Measurements from ENCODE around the gene MYCT1. TPM values are rescaled to one million over a fixed set of nuclear protein-coding genes. Genes with fewer than 3 reads are reported as not detected.

Gene MYCT1
- total RNA-seq, 3 donors from 2014 or later: 6.6 to 16.4 (median 12.5) TPM

- Histone ChIP-seq H3K36me3 (no peaks in the 10 kb centered on the region), H3K9me3 (no peaks in the 10 kb centered on the region), H3K4me1 (no peaks in the 10 kb centered on the region), H3K27ac (no peak within 1 kb of the TSS), H3K27me3 (no peaks in the 10 kb centered on the region), H3K4me3 (no peak within 1 kb of the TSS)
- intact Hi-C loops (cut with DNase I; ENCODE audit: low total_unique reads): no loop called here
- TF ChIP-seq POLR2A (IDR thresholded peaks at IDR 0.05) (no peak), POLR2AphosphoS5 (IDR thresholded peaks at IDR 0.05) (no peak)
- TF ChIP-seq, protein P1, sequence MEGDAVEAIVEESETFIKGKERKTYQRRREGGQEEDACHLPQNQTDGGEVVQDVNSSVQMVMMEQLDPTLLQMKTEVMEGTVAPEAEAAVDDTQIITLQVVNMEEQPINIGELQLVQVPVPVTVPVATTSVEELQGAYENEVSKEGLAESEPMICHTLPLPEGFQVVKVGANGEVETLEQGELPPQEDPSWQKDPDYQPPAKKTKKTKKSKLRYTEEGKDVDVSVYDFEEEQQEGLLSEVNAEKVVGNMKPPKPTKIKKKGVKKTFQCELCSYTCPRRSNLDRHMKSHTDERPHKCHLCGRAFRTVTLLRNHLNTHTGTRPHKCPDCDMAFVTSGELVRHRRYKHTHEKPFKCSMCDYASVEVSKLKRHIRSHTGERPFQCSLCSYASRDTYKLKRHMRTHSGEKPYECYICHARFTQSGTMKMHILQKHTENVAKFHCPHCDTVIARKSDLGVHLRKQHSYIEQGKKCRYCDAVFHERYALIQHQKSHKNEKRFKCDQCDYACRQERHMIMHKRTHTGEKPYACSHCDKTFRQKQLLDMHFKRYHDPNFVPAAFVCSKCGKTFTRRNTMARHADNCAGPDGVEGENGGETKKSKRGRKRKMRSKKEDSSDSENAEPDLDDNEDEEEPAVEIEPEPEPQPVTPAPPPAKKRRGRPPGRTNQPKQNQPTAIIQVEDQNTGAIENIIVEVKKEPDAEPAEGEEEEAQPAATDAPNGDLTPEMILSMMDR (IDR thresholded peaks at IDR 0.05): no peak
- DNase-seq (ENCODE audit: low spot score in 2 of 2): no peak
Observed at GRCh38 chr6:152750694-152751093, 53.0 kb downstream of the MYCT1 start, which contains the start of gene VIP. VIP (plus strand) TSS chr6:152750797; CDS start chr6:152752178, 1,381 bp downstream.

- TF ChIP-seq POLR2AphosphoS5 (IDR thresholded peaks at IDR 0.05) (no peak), POLR2A (IDR thresholded peaks at IDR 0.05) (no peak)
- TF ChIP-seq, protein P1 (IDR thresholded peaks at IDR 0.05): no peak
- Histone ChIP-seq H3K9me3 (no peaks in the 10 kb centered on the region), H3K27ac (no peak overlapping the region), H3K36me3 (no peaks in the 10 kb centered on the region), H3K4me1 (no peaks in the 10 kb centered on the region), H3K27me3 (no peaks in the 10 kb centered on the region), H3K4me3 (no peak overlapping the region)
- DNase-seq (ENCODE audit: low spot score in 2 of 2): no peak
- intact Hi-C loops (cut with DNase I; ENCODE audit: low total_unique reads): no loop called here
Observed at GRCh38 chr6:152765331-152765730, 67.6 kb downstream of the MYCT1 start.

DNA sequence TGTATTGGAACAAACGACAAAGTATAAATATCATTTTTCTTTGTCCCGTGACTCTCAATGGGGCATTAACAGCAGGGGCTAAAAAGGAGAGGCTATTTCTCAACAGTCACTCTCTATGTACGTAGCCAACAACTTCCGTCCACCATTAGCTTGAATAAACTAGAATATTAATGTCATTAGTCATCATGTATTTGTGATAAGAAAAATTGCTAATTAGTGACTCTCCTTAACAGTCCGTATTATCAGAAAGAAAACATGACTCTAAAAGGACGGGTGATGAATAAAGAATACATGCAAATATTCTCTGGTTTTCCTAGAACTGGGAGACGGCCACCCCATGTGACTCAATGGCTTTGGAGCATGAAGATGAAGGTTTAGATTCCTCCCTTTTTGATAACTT, 71.5 kb downstream of the MYCT1 start:
- Histone ChIP-seq H3K4me3 (no peak overlapping the region), H3K27ac (no peak overlapping the region), H3K27me3 (no peaks in the 10 kb centered on the region), H3K9me3 (no peaks in the 10 kb centered on the region), H3K4me1 (no peaks in the 10 kb centered on the region), H3K36me3 (no peaks in the 10 kb centered on the region)
- TF ChIP-seq, protein P1 (IDR thresholded peaks at IDR 0.05): no peak
- TF ChIP-seq POLR2AphosphoS5 (IDR thresholded peaks at IDR 0.05) (no peak), POLR2A (IDR thresholded peaks at IDR 0.05) (no peak)
- intact Hi-C loops (cut with DNase I; ENCODE audit: low total_unique reads): no loop called here
- DNase-seq (ENCODE audit: low spot score in 2 of 2): no peak

DNA sequence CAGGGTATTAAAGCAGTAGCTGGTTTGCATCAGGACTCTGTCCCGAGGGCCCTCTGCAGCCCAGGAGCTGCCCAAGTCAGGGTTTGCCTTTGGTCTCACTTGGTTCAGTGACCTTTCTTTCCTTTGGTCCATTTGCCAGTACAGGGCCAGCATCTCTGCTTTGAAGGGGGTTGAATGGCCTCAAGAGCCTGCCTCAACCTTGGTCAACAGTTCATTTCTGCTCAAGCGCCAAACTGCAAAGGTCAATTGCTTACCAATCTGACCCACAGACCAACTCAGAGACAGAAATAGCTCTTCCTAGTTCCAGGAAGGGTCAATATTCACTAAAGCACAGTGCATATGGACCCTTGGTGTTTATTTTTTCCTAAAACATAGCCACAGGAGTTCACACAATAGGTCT, 72.3 kb downstream of the MYCT1 start:
- Histone ChIP-seq H3K4me1 (no peaks in the 10 kb centered on the region), H3K4me3 (no peak overlapping the region), H3K27me3 (no peaks in the 10 kb centered on the region), H3K9me3 (no peaks in the 10 kb centered on the region), H3K27ac (no peak overlapping the region), H3K36me3 (no peaks in the 10 kb centered on the region)
- DNase-seq (ENCODE audit: low spot score in 2 of 2): no peak
- intact Hi-C loops (cut with DNase I; ENCODE audit: low total_unique reads): no loop called here
- TF ChIP-seq POLR2AphosphoS5 (IDR thresholded peaks at IDR 0.05): no peak
- TF ChIP-seq POLR2A (IDR thresholded peaks at IDR 0.05): no peak
- TF ChIP-seq, protein P1 (IDR thresholded peaks at IDR 0.05): no peak

DNA sequence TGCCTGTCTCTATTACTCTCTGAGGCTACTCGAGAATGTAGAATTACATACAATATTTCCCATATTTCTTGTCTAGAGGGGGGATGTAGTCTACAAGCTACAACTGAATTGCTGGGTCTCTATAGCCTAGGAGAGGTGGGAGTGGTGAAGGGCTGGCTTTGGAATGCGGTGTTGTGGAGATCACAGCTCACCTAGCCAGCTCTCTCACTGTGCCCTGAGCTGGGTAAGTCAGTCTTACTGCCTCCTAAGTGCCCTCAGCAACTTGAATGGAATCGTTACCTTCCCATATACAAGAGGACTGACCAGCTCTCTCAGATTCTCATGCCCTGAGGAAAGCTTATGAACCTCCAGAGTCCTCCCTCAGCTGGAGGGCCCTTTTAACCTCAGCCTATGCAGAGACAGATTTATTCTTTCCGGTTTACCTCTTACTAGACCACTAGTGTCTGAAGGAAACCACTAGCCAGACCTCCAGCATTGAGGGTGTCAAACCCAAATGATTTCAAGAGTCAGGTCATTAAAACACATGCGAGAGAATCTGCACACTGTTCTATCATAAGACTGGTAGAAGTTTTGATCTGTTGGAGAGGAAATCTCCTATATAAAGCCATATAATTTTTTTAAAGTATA, 73.5 kb downstream of the MYCT1 start:
- no peak overlapping the region for H3K4me3 ChIP-seq
- H3K36me3 ChIP-seq: no peaks in the 10 kb centered on the region
- H3K27me3 ChIP-seq: no peaks in the 10 kb centered on the region
- DNase-seq (ENCODE audit: low spot score in 2 of 2): no peak
- intact Hi-C loops (cut with DNase I; ENCODE audit: low total_unique reads): no loop called here
- H3K4me1 ChIP-seq: no peaks in the 10 kb centered on the region
- H3K27ac ChIP-seq: no peak overlapping the region
- no peaks in the 10 kb centered on the region for H3K9me3 ChIP-seq
- TF ChIP-seq, protein P1 (IDR thresholded peaks at IDR 0.05): no peak
- TF ChIP-seq POLR2A (IDR thresholded peaks at IDR 0.05) (no peak), POLR2AphosphoS5 (IDR thresholded peaks at IDR 0.05) (no peak)

Other genes starting within 250 kb of the MYCT1 start
- gene SYNE1, start 60.5 kb upstream of the MYCT1 start, total RNA-seq: 100 to 1,000 TPM in 1 of 3 donors, 10 to 100 TPM in 2; 80.9 to 106 (median 95.7) TPM
- gene VIP, start 52.9 kb downstream of the MYCT1 start, total RNA-seq: 1 to 10 TPM in 1 of 3 donors, under 1 TPM in 2; 0.48 to 1.5 (median 0.98) TPM

Data from breast epithelium (tissue), 4 donors.